Epithelial cell of esophagus (primary cell): ENCODE results near the gene SLC19A1.

Source experiments
- DNase-seq: peaks from one replicate; pipeline ENCODE4 v3.0.0; 2010; ENCODE audit warnings: low read depth
- H3K4me3 ChIP-seq: 2 replicates; pipeline ENCODE4 v1.5.1; 2011; ENCODE audit warnings: mild to moderate bottlenecking, low read length, control low read depth
- TF ChIP-seq, protein P1 (sequence below): IDR thresholded peaks from 2 replicates; pipeline ENCODE4 v1.5.1; 2011; ENCODE audit warnings: low read depth, mild to moderate bottlenecking, low read length, control low read depth, inconsistent platforms; ENCODE audit not compliant: insufficient read depth; ENCODE audit errors: missing control alignments

SLC19A1 gene

GRCh38 chr21:45517249-45518065 is 24.8 kb downstream of the SLC19A1 start:
- TF ChIP-seq, protein P1, sequence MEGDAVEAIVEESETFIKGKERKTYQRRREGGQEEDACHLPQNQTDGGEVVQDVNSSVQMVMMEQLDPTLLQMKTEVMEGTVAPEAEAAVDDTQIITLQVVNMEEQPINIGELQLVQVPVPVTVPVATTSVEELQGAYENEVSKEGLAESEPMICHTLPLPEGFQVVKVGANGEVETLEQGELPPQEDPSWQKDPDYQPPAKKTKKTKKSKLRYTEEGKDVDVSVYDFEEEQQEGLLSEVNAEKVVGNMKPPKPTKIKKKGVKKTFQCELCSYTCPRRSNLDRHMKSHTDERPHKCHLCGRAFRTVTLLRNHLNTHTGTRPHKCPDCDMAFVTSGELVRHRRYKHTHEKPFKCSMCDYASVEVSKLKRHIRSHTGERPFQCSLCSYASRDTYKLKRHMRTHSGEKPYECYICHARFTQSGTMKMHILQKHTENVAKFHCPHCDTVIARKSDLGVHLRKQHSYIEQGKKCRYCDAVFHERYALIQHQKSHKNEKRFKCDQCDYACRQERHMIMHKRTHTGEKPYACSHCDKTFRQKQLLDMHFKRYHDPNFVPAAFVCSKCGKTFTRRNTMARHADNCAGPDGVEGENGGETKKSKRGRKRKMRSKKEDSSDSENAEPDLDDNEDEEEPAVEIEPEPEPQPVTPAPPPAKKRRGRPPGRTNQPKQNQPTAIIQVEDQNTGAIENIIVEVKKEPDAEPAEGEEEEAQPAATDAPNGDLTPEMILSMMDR: no peak
- no peak overlapping the region for H3K4me3 ChIP-seq
- peak; percentile 18 for DNase-seq

- no peak for DNase-seq
- H3K4me3 ChIP-seq: no peak overlapping the region
- TF ChIP-seq, protein P1: no peak
These were observed 25.5 kb downstream of the SLC19A1 start for GRCh38 chr21:45516671-45517151.

- TF ChIP-seq, protein P1: no peak
- no peak overlapping the region for H3K4me3 ChIP-seq
- no peak for DNase-seq
These were observed 26.1 kb downstream of the SLC19A1 start for GRCh38 chr21:45516071-45516670.

DNA sequence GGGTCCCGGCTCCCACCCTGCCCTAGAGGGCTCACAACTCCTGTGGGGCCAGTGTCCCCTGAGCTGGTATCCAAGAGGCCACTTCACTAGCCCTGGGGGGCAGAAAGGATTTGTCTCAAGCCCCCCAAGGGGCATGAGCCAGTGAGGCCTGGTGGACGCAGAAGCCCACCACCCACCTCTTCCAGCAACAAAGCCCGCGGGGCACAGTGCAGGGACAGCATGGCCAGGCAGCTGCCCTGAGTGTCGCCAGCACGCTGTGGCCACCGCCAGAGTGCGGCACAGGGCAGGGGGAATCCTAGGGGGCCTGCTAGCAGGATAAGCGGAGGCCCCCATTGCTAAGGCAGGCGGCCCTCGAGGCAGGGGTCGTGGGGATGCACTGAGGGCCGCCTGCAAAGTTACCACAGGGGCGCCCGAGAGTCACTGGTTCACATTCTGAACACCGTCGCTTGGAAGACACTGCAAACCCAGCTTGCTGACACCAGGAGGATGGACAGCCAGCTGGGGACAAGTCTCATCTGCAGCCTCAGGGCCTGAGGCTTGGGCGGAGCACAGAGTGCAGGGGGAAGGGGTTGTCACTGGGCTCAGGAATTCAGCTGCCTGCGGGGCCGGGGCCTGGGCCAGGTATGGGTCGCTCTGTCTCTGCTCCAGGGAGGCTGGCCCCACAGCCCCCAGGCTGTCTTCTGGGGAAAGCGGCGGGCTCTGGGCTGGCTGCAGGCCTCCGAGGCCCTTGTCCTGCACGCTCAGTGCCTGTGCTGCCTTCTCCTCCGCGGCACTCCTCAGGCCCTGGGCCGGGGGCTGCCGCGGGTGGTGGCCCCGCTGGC is 26.8 kb downstream of the SLC19A1 start:
- TF ChIP-seq, protein P1: no peak
- H3K4me3 ChIP-seq: no peak overlapping the region
- DNase-seq: no peak

DNA sequence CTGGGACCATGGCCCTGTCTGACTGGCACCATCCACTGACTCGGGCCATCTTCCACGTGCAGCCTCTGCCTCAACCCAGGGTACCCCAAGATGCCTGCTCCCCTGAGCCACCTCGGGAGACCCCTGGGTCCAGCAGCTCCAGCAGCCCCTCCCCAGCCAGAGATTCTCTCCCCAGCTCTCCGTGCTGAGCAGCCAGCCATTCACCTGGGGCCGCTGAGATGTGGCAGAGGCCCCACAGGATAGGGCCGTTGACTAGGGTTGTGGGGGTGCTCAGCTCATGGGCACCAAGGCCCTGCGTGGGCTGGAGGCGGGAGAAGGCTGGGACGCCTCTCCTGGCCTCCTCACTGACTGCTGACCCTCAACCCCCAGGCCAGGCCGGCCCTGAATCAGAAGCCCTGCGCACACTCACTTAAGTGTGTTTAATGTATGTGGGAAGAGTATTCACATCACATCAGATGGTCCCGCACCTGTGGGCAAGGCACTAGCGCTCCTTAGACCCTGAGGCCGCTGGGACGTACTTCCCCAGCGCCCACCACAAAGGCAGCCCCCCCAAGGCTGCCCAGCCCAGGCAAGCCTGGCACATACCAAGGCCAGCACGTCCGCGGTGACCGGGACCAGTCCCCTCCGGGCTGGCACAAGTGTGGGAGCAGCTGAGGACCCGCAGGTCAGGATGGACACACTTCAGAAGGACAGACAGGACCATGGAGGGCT is 27.8 kb downstream of the SLC19A1 start:
- DNase-seq: no peak
- no peak overlapping the region for H3K4me3 ChIP-seq
- TF ChIP-seq, protein P1: no peak

GRCh38 chr21:45513741-45514310 is 28.4 kb downstream of the SLC19A1 start:
- no peak overlapping the region for H3K4me3 ChIP-seq
- TF ChIP-seq, protein P1: no peak
- DNase-seq: no peak
